Activated CD4-positive, alpha-beta memory T cell treated with anti-CD3 and anti-CD28 coated beads for 36 hours (primary cell): Measurements from ENCODE around the gene SELENOO. TPM values are rescaled to one million over a fixed set of nuclear protein-coding genes. Genes with fewer than 3 reads are reported as not detected.

Experiments used
- CTCF ChIA-PET: fragments of 350-600 bp; sonication (Branson Sonifier 250); formaldehyde crosslinking; loops from one replicate; lab custom pipeline; 2021; ENCODE audit warnings: antibody characterized with exemption, inconsistent platforms; lab: Charles Lee
- POLR2A ChIA-PET: fragments of 350-600 bp; sonication (Branson Sonifier 250); formaldehyde crosslinking; loops from one replicate; lab custom pipeline; 2021; ENCODE audit warnings: antibody characterized with exemption; lab: Charles Lee
- DNase-seq: peaks from one replicate; pipeline ENCODE4 v3.0.0-alpha.2; 2020
- H3K27ac Mint-ChIP-seq: one replicate; pipeline ENCODE4 v1.8.0; 2021; ENCODE audit warnings: mixed read lengths
- H3K27me3 Mint-ChIP-seq: one replicate; pipeline ENCODE4 v1.8.0; 2021; ENCODE audit warnings: mixed read lengths
- H3K36me3 Mint-ChIP-seq: one replicate; pipeline ENCODE4 v1.8.0; 2021; ENCODE audit warnings: mixed read lengths
- H3K4me1 Mint-ChIP-seq: one replicate; pipeline ENCODE4 v1.8.0; 2021; ENCODE audit warnings: low read depth, mixed read lengths
- H3K4me3 Mint-ChIP-seq: one replicate; pipeline ENCODE4 v1.8.0; 2021; ENCODE audit warnings: mild to moderate bottlenecking, mixed read lengths
- H3K9me3 Mint-ChIP-seq: one replicate; pipeline ENCODE4 v1.8.0; 2021; ENCODE audit warnings: mixed read lengths
- intact Hi-C: fragments of 100-400 bp; cut with micrococcal nuclease; formaldehyde crosslinking; loops from one replicate; pipeline ENCODE4 v1.15.1; 2023
- total RNA-seq, 2 experiments: library from RNA; stranded (reverse); gene quantifications; one replicate each; pipeline ENCODE4 v1.2.3, GENCODE V29; 2021

The SELENOO gene
- total RNA-seq, 2 experiments from 2014 or later: 18.8 to 19.7 TPM

DNA sequence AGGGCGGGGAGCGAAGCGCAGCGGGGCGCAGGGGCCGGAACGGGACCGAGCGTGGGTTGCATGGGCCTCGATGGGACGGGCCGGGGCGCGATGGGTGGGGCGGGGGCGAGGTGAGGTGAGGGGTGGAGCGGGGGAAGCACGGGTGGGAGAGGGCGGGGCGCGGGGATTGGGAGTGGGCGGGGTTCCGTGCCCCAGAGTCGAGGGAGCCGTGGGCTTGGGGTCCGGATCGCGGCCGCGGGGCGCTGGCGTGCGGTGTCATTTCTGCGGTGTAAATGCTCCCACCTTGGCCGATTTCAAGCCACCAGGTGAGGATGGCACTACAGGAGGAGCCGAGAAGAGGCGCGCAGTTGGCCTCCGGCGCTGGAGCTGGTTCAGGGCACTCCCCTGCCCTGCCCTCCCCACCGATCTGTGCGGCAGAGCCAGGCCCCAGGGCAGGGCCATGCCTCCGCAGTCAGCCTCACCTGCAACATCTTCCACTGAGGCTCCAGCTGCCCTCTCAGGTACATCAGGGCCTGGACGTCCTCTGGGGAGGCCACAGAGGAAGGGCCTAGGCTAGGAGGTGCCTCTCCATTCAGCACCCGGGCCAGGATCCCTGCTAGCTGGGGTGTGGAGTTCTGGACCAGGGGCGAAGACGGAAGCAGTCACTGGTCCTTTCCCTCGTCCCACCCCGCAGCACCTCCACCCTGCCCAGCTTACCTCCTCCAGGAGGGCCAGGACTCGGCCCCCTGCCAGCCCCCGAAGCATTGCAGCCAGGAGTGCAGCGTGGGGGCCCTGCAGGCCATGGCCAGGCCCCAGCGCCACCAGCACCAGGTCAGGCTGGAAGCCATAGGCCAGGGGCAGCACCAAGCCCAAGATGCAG, 44.6 kb downstream of the SELENOO start:
- Mint-ChIP-seq H3K9me3 (no peaks in the 10 kb centered on the region), H3K27me3 (no peaks in the 10 kb centered on the region), H3K4me3 (peak overlapping the region; percentile 91), H3K27ac (peak overlapping the region; percentile 90), H3K4me1 (peaks cover 46% of the 10 kb centered on the region), H3K36me3 (peaks cover 13% of the 10 kb centered on the region)
- intact Hi-C loops: loop anchor here (2.0 kb wide), 3 partner anchors 97 to 375 kb away; partner anchors contain the start of genes NCAPH2 and PPP6R2
- DNase-seq: no peak
- ChIA-PET POLR2A (no interaction called here), CTCF (interaction anchor here (1.6 to 2.8 kb wide), 2 partner anchors 82 to 97 kb away, joined by 5 to 9 read pairs; no protein-coding TSS in a partner anchor)

- DNase-seq: no peak
- CTCF ChIA-PET: interaction anchor here (1.6 to 2.8 kb wide), 2 partner anchors 81 to 96 kb away, joined by 5 to 9 read pairs; no protein-coding TSS in a partner anchor
- POLR2A ChIA-PET: no interaction called here
- H3K27me3 Mint-ChIP-seq: no peaks in the 10 kb centered on the region
- peaks cover 13% of the 10 kb centered on the region for H3K36me3 Mint-ChIP-seq
- H3K27ac Mint-ChIP-seq: no peak overlapping the region
- intact Hi-C loops: no loop called here
- peaks cover 43% of the 10 kb centered on the region for H3K4me1 Mint-ChIP-seq
- peak overlapping the region; percentile 91 for H3K4me3 Mint-ChIP-seq
- H3K9me3 Mint-ChIP-seq: no peaks in the 10 kb centered on the region
Observed at GRCh38 chr22:50246242-50247175, 45.7 kb downstream of the SELENOO start.

DNA sequence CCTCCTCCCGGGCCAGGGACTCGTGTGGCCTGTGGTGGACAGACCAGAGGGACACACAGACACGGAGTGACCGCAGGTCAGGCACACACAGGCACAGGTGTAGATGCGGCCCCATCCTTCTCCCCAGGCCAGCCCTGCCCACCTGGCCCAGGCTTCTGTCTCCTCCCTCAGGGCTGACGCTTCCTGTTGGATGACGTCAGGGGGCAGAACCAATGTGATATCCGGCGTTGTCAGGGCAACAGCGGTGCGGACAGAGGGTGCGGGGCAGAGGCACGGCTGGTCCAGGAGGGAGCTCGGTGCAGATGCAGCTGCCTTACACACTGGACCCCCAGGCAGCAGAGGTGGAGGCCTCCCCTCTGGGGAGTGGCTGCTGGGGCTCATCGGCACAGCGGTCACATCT, 46.9 kb downstream of the SELENOO start:
- Mint-ChIP-seq H3K27me3 (no peaks in the 10 kb centered on the region), H3K36me3 (peaks cover 10% of the 10 kb centered on the region), H3K4me1 (peaks cover 32% of the 10 kb centered on the region), H3K9me3 (no peaks in the 10 kb centered on the region), H3K27ac (no peak overlapping the region), H3K4me3 (no peak overlapping the region)
- intact Hi-C loops: no loop called here
- DNase-seq: peak; percentile 77
- ChIA-PET CTCF (no interaction called here), POLR2A (no interaction called here)

GRCh38 chr22:50248196-50249081, 47.6 kb downstream of the SELENOO start:
- Mint-ChIP-seq H3K9me3 (no peaks in the 10 kb centered on the region), H3K4me1 (peaks cover 29% of the 10 kb centered on the region), H3K4me3 (no peak overlapping the region), H3K36me3 (peaks cover 9% of the 10 kb centered on the region), H3K27me3 (no peaks in the 10 kb centered on the region), H3K27ac (no peak overlapping the region)
- DNase-seq: no peak
- POLR2A ChIA-PET: no interaction called here
- intact Hi-C loops: no loop called here
- CTCF ChIA-PET: no interaction called here

GRCh38 chr22:50249341-50250248, 48.8 kb downstream of the SELENOO start:
- Mint-ChIP-seq H3K36me3 (peaks cover 8% of the 10 kb centered on the region), H3K27me3 (no peaks in the 10 kb centered on the region), H3K4me1 (peaks cover 26% of the 10 kb centered on the region), H3K4me3 (peak overlapping the region; percentile 84), H3K27ac (no peak overlapping the region), H3K9me3 (no peaks in the 10 kb centered on the region)
- ChIA-PET POLR2A (interaction anchor here (1.4 to 3.4 kb wide), 2 partner anchors 13 to 93 kb away, joined by 3 to 15 read pairs; partner anchors contain the start of gene MAPK12), CTCF (interaction anchor here (1.9 to 3.5 kb wide), 3 partner anchors 7 to 92 kb away, joined by 9 to 23 read pairs (median 21); no protein-coding TSS in a partner anchor)
- DNase-seq: no peak
- intact Hi-C loops: no loop called here

DNA sequence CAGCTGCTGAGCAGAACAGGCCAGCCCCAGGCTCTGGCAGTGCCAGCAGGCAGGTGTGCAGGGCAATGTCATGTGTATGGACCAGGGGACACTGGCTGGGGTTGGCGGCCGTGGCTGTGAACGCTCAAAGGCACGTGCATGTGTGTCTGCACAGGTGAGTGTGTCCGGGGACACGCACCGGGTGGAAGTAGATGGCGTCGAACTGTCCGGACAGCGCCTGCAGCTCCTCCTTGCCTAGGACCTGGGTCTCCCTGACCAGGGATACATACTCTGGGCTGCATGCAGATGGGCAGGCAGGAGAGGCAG, 49.4 kb downstream of the SELENOO start:
- Mint-ChIP-seq H3K27ac (no peak overlapping the region), H3K9me3 (no peaks in the 10 kb centered on the region), H3K4me1 (peaks cover 24% of the 10 kb centered on the region), H3K36me3 (peaks cover 5% of the 10 kb centered on the region), H3K4me3 (peak overlapping the region; percentile 84), H3K27me3 (no peaks in the 10 kb centered on the region)
- ChIA-PET CTCF (interaction anchor here (1.0 to 3.5 kb wide), 7 partner anchors 8 to 224 kb away, joined by 3 to 23 read pairs (median 7); no protein-coding TSS in a partner anchor), POLR2A (interaction anchor here (1.2 to 3.4 kb wide), 5 partner anchors 12 to 371 kb away, joined by 3 to 15 read pairs (median 4); partner anchors contain the start of genes LMF2, MAPK12 and NCAPH2)
- no peak for DNase-seq
- intact Hi-C loops: no loop called here

DNA sequence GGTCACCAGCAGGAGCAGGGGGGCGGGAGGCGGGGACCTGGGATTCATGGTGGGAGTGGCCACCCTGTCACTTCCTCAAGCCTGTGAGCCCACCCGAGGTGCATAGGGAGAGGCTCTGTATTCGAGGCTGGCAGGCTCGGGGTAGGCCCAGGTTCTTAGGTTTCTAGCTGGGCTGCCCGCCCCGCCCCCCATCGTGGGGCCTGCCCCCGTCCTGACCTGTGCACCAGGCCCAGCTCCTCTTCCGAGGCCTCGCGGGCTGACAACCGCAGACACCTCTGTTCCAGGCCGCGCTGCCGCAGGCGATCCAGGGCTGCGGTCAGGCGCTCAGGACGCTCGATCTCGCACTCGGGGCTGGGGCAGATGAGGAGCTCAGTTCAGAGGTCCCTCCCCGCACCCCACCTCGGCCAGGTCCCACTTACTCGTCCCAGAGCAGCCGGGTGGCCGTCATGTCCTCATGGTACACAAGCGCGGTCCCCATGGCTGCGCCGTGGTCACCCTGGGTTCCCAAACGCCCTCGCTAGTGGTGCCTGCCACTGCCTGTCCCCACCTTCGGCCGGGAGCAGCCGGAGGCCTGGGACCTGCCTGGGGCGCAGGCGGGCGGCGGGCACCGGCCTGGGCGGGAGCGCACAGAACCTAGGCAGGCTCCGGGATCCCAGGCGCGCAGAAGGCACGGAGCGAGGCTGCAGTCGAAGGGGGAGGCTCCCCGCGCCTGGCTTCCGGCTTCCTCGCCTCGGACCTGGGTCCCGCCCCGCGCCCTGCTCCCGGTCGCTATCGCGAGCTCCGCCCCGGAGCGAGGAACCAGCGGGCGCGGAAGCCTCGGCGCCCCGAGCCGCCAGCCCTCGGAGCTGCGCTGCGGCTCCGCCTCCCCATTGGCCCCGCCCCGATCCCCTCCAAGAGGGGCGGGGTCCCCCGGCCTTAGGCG, 50.0 kb downstream of the SELENOO start, which contains the start of gene HDAC10:
TSS of gene HDAC10 (minus strand) at position 711 of the 922 bp plus-strand sequence. CDS start at position 478, 233 bp downstream.
- no peaks in the 10 kb centered on the region for H3K27me3 Mint-ChIP-seq
- POLR2A ChIA-PET: interaction anchor here (1.2 to 3.4 kb wide), 8 partner anchors 11 to 370 kb away, joined by 3 to 15 read pairs (median 4); partner anchors contain the start of genes LMF2, MAPK12, NCAPH2 and SCO2
- peaks cover 24% of the 10 kb centered on the region for H3K4me1 Mint-ChIP-seq

GRCh38 chr22:50251477-50252081, 50.8 kb downstream of the SELENOO start:
- Mint-ChIP-seq H3K4me3 (peak overlapping the region; percentile 20), H3K9me3 (no peaks in the 10 kb centered on the region), H3K27ac (no peak overlapping the region), H3K36me3 (peaks cover 5% of the 10 kb centered on the region), H3K27me3 (no peaks in the 10 kb centered on the region), H3K4me1 (peaks cover 20% of the 10 kb centered on the region)
- ChIA-PET CTCF (interaction anchor here (0.8 to 3.5 kb wide), 15 partner anchors 9 to 369 kb away, joined by 3 to 23 read pairs (median 6); partner anchors contain the start of genes DENND6B and SCO2), POLR2A (interaction anchor here (1.2 to 3.4 kb wide), 7 partner anchors 11 to 370 kb away, joined by 3 to 15 read pairs (median 4); partner anchors contain the start of genes LMF2, MAPK12, NCAPH2 and SCO2)
- intact Hi-C loops: no loop called here
- no peak for DNase-seq

More for the DNA sequence above, 50.0 kb downstream of the SELENOO start, which contains the start of gene HDAC10:
- CTCF ChIA-PET: interaction anchor here (1.0 to 3.5 kb wide), 14 partner anchors 8 to 370 kb away, joined by 3 to 23 read pairs (median 6); partner anchors contain the start of genes DENND6B and SCO2
- Mint-ChIP-seq H3K27ac (peak within 1 kb of the TSS; percentile 51), H3K9me3 (no peaks in the 10 kb centered on the region), H3K36me3 (peaks cover 5% of the 10 kb centered on the region), H3K4me3 (peak within 1 kb of the TSS; percentile 84)
- DNase-seq: peak; percentile 91
- intact Hi-C loops: no loop called here
